GM15510 (cell line): ENCODE measurements around the gene DENND4A.

ENCODE experiments used
- POLR2A ChIP-seq: IDR thresholded peaks from 3 replicates; pipeline ENCODE4 v1.6.1; 2011; ENCODE audit warnings: borderline replicate concordance; ENCODE audit not compliant: insufficient read length; ENCODE audit errors: extremely low read depth

Gene DENND4A

DNA sequence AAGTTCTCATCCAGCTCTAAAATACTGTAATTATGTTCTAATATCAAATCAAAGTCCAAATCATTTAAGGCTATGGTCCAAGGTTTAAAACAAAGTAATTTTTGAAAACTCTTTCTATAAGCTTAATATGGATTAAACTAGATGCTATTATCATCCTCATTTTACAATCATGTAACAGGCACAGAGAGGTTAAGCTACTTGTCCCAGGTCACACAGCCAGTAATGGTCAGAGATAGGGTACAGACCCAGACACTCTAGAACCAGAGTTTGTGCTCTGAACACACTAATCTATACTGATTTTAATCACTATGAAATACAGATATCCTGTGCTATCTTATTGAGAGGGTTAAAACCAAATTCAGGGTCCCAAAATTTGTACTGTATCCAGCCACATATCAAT is 44.8 kb downstream of the DENND4A start:
- TF ChIP-seq POLR2A, result no peak

DNA sequence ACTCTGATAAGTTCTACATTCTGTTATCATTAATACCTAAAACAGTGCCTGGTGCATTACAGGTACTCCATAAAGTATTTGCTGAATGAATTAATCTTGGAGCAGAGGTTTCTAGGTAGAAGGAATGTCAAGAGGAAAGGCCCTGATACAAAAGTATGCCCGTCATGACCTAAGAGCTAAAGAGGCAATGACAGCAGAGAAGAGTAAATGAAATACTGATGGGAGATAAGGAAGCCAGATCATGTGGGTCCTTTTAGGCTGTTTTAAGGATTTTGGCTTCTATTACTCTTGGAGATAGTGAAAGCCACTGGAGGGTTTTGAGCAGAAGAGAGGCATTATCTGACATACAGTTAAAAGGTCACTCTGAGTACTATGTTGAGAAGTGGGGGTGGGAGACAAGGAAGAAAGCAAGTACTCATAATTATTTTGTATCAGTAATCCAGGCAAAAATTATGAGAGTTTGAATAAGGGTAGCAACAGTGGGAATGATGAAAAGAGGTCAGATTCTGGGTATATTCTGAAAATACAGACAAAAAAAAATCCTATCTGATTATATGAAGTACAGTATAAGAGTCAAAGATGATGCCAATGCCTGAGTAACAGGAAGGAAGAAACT is 48.3 kb downstream of the DENND4A start:
- no peak for TF ChIP-seq POLR2A

DNA sequence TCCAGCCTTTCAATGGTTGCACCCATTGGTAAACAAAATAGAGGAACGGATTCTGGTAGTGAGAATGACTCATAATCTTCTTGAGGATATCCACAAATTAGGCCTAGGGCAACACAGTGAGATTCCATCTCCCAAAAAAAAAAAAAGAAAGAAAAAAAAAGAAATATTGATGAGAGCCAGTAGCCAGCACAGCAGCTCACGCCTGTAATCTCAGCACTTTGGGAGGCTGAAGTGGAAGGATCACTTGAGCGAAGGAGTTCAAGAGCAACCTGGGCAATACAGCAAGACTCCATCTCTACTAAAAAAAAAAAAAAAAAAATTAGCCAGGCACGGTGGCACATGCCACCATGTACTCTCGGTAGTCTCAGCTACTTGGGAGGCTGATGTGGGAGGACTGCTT is 51.9 kb downstream of the DENND4A start:
- TF ChIP-seq POLR2A, result no peak

- TF ChIP-seq POLR2A, result no peak
Observed at GRCh38 chr15:65738649-65739048, 53.4 kb downstream of the DENND4A start.

DNA sequence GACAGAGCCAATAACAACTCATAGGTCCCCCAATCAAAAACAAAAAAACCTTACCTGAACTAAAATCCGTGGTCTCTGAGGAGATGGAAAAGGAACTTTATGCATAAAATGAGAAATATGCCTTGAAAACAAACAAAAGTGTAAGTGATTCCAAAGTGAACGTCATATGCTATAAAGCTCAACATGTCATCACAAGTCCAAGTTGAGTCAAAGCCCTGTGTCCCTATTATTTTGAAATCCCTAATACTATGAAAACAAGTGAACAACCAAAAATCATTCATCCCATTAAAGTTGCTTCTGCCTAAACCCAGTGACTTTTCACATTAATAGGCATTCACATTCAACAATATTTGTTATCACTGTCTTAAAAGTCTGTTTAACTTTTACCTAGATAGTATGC is 59.4 kb downstream of the DENND4A start:
- no peak for TF ChIP-seq POLR2A

DNA sequence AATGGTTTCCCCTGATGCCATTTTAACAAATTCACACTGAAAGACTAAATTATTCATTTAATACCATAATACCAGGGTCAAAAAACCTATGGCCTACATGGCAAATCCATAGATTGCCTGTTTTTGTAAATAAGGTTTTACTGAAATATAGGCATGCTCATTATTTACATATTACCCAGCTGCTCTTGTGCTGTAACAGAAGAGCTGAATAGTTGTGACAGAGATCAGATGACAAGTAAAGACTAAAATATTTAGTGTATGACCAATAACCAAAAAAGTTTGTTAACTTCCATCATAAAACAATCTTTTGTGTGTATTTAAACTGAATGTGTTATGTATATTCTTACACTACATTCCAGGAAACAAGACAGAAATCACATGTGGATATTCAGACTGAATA is 60.2 kb downstream of the DENND4A start:
- TF ChIP-seq POLR2A, result no peak

GRCh38 chr15:65730549-65731172 is 61.4 kb downstream of the DENND4A start:
- no peak for TF ChIP-seq POLR2A

DNA sequence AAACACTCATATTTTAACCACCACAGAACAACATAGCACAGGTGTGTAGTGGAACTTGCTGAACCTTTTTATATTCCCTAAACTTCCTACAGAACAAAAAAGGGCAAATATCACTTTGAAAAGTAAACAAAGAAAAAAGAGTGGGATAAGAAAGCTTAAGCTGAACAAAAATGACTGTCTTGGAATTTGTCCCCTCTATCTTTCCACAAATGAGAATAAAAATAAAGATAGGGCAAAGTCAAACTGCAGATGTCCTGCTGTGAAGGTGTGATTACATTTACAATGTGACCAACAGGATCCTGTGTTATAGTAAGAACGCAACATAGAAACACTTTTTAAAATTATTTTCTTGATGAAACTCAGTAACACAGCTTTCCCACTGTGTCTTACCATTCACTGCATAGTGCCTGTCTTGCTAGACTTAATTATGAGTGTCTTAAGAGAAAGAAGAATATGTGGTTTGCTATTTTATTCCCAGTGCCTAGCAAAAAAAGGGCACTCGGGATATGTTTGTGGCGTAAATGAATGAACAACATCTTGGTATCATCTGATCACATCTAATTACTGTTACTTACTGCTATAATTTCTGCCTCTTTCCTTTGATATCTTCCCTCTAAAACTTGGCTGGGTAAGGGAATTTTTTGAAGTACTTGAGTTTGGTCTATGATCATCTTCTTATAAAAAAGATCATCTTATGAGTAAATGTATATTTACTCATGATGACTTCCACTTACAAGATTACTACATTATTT is 67.5 kb downstream of the DENND4A start:
- no peak for TF ChIP-seq POLR2A

DNA sequence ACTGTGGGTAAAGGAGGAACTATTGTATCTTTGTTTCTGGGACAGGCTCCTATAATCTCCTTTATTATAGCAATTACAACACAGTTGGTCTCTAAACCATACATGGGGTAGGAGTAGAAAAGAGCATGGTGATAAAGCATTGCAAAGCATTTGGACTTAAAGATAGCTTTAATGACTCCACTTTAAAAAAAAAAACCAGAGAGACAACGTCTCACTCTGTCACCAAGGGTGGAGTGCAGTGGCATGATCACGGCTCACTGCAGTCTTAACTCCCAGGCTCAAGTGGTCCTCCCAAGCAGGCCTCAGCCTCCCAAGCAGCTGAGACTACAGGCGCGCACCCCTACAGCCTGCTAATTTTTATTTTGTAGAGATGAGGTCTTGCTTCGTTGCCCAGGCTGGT is 68.2 kb downstream of the DENND4A start:
- no peak for TF ChIP-seq POLR2A

DNA sequence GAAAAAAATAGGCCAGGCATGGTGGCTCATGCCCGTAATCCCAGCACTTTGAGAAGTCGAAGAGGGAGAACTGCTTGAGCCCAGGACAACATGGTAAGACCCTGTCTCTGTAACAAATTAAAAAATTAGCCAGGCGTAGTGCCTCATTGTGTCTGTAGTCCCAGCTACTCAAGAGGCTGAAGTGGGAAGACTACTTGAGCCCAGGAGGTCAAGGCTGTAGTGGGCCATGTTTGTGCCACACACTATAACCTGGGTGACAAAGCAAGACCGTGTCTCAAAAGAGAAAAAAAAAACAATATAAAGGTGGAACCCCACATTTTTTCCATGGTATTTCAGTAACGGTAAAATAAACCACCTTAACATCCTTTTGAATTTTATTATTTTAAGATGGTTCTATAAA is 69.9 kb downstream of the DENND4A start:
- TF ChIP-seq POLR2A, result no peak

DNA sequence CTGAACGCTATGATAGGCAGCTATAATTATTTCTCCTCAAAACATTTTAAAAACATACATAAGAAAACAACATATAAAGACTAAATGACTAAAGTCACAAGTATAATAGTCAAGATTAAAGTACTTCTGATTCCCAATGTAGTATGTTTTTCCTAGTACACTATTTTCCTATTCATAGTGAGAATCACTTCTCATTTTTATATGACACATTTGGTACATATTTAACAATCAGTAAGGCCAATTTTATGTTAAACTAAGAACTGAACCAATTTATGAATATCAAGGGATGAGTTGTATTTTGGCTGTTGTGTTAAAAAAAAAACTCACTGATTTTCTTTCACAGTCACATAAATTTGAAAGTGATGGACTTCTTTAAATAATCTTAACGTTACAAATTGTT is 79.7 kb downstream of the DENND4A start:
- no peak for TF ChIP-seq POLR2A

DNA sequence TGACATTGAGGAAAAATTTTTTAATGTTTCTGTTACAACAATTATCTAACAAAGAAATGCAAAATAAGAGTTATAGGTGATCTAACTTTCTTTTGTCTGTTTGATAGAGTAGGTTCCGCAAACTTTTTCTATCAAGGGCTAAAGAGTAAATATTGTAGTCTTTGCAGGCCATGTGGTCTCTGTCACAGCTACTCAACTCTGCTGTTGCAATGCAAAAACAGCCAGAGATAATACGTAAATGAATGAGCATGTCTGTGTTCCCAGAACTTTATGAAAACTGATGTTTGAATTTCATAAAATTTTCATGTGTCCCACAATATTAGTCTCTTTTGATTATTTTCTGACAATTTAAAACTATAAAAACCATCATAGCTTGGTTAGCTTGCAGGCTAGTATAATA is 97.0 kb downstream of the DENND4A start:
- TF ChIP-seq POLR2A, result no peak

DNA sequence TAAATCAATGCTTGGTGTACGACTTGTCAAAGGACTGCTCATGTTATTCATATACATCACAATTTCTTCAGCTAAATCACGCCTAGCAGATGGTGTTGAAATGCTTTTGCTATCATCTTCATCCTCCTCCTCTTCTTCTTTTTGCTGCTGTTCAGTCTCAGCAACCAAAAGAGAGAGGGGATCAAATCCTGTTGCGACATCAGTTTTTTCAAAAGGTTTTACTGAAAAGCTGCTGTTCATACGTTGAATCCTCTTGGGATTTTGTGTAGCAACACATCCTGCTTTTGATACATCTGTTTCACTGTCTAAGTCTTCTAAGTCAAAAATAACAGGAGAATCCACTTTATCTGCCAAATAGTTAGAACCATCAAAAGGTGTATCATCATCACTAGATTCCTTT is 101.3 kb downstream of the DENND4A start:
- TF ChIP-seq POLR2A, result no peak

- TF ChIP-seq POLR2A, result no peak
Observed at GRCh38 chr15:65690173-65690572, 101.9 kb downstream of the DENND4A start.

DNA sequence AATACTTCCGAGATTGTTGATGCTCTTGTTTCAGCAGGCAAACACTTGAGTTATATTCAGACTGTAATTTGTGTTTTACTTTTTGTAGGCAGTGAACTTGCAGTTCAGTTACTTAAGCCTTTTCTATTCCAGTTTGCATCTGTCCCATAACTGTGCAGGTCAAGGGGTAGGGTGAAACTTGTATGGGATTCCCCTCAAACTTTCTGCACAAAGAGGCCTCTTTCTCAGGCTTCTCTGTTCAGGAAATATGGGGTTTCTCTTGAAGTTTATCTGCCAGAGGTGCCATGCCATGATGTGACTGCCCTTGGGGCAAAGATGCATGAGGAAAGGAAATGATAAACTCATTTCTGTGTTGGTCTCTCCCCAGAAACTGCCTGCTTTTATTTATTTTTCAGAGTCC is 103.6 kb downstream of the DENND4A start:
- TF ChIP-seq POLR2A, result no peak

DNA sequence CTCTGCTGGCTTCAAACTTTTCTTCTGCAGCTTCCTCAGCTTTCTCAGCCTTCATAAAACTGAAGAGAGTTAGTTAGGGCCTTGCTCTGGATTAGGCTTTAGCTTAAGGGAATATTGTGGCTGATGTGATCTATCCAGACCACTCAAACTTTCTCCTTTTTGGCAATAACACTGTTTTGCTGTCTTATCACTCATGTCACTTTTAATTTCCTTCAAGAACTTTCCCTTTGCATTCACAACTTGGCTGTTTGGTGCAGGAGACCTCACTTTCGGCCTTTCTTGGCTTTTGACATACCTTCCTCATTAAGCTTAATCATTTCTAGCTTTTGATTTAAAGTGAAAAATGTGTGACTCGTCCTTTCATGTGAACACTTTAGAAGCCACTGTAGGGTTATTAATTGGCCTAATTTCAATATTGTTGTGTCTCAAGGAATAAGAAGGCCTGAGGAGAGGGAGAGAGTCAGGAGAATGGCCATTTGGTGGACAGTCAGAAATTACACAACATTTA is 109.6 kb downstream of the DENND4A start:
- TF ChIP-seq POLR2A, result no peak
